ENCODE results near the gene SVEP1. TPM values are rescaled to one million over a fixed set of nuclear protein-coding genes. Genes with fewer than 3 reads are reported as not detected.

Gene SVEP1
- total and polyA plus RNA-seq, 3 experiments from 2014 or later, result not detected

GRCh38 chr9:110606179-110606790 is 26.7 kb upstream of the SVEP1 start:
- ChIA-PET CTCF (no interaction called here), POLR2A (no interaction called here)
- H3K9me3 ChIP-seq (ENCODE audit: low read length), result no peaks in the 10 kb centered on the region
- no peak overlapping the region for H3K4me3 ChIP-seq (ENCODE audit: low read length)
- DNase-seq, result no peak
- Mint-ChIP-seq H3K36me3 (no peaks in the 10 kb centered on the region), H3K27ac (no peak overlapping the region), H3K9me3 (peaks cover 0 to 13% (median 5%) of the 10 kb centered on the region in 5 donors), H3K4me3 (no peak overlapping the region), H3K27me3 (peaks cover 0 to 1% of the 10 kb centered on the region in 2 donors), H3K4me1 (no peaks in the 10 kb centered on the region)
- H3K4me1 ChIP-seq (ENCODE audit: insufficient read depth, low read length), result no peaks in the 10 kb centered on the region
- H3K36me3 ChIP-seq (ENCODE audit: insufficient read depth, low read length), result no peaks in the 10 kb centered on the region
- H3K27me3 ChIP-seq (ENCODE audit: insufficient read depth, low read length, poor library complexity, severe bottlenecking), result no peaks in the 10 kb centered on the region
- H3K27ac ChIP-seq (ENCODE audit: low read depth, low read length), result no peak overlapping the region

DNA sequence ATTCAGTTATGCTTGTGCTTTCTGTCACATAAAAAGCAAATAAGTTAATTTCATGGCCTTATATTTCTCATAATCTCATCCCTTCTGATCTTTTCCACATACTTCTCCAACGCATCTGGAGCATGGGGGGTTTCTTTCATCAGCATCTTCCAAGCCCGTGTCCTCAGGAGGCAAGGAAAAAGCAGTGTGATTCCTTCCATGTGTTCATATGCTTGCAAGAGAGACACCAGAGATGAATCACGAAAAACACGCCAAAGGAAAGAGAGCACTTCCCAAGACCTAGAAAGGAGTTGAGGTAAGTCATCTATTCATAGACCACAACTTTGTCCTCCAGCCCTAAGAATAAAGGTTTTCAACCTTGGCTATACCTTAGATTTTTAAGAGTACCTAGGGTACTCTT is 26.0 kb upstream of the SVEP1 start:
- Mint-ChIP-seq H3K36me3 (no peaks in the 10 kb centered on the region), H3K27ac (no peak overlapping the region), H3K9me3 (peaks cover 0 to 13% (median 5%) of the 10 kb centered on the region in 5 donors), H3K4me1 (no peaks in the 10 kb centered on the region), H3K4me3 (no peak overlapping the region), H3K27me3 (peaks cover 0 to 1% of the 10 kb centered on the region in 2 donors)
- H3K27ac ChIP-seq (ENCODE audit: low read depth, low read length), result no peak overlapping the region
- H3K4me1 ChIP-seq (ENCODE audit: insufficient read depth, low read length), result no peaks in the 10 kb centered on the region
- DNase-seq, result no peak
- no peaks in the 10 kb centered on the region for H3K9me3 ChIP-seq (ENCODE audit: low read length)
- POLR2A ChIA-PET, result no interaction called here
- no peaks in the 10 kb centered on the region for H3K36me3 ChIP-seq (ENCODE audit: insufficient read depth, low read length)
- no peak overlapping the region for H3K4me3 ChIP-seq (ENCODE audit: low read length)
- no peaks in the 10 kb centered on the region for H3K27me3 ChIP-seq (ENCODE audit: insufficient read depth, low read length, poor library complexity, severe bottlenecking)
- CTCF ChIA-PET, result no interaction called here

DNA sequence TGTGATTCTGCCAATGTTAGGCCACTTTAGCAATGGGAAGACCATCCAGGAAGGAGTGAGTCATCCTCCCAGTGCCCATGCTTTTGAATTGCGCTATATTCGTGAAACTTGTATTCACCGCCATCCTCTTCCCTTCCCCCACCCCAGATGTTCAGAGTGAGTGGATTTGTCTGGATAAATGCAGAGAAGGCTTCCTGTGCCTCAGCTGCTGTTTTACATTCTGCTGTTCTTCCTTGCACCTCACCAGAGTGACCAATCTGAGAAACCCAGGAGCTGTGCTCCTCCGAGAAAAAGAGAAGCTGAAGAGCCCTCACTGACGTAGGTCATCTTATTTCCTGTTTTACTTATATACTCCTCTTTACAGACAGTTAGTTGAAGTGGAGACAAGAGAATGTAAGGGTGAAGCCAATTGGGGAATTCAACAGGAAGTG is 24.6 kb upstream of the SVEP1 start:
- peaks cover 0 to 13% (median 5%) of the 10 kb centered on the region in 5 donors for H3K9me3 Mint-ChIP-seq
- no peak overlapping the region for H3K27ac ChIP-seq (ENCODE audit: low read depth, low read length)
- no peaks in the 10 kb centered on the region for H3K4me1 ChIP-seq (ENCODE audit: insufficient read depth, low read length)
- H3K27ac Mint-ChIP-seq, result no peak overlapping the region
- H3K36me3 Mint-ChIP-seq, result no peaks in the 10 kb centered on the region
- no peaks in the 10 kb centered on the region for H3K27me3 ChIP-seq (ENCODE audit: insufficient read depth, low read length, poor library complexity, severe bottlenecking)
- no peak overlapping the region for H3K4me3 ChIP-seq (ENCODE audit: low read length)
- no peaks in the 10 kb centered on the region for H3K36me3 ChIP-seq (ENCODE audit: insufficient read depth, low read length)
- H3K4me1 Mint-ChIP-seq, result no peaks in the 10 kb centered on the region
- H3K9me3 ChIP-seq (ENCODE audit: low read length), result no peaks in the 10 kb centered on the region
- no peak overlapping the region for H3K4me3 Mint-ChIP-seq
- H3K27me3 Mint-ChIP-seq, result peaks cover 0 to 1% of the 10 kb centered on the region in 2 donors
- no peak for DNase-seq
- ChIA-PET CTCF (no interaction called here), POLR2A (no interaction called here)

DNA sequence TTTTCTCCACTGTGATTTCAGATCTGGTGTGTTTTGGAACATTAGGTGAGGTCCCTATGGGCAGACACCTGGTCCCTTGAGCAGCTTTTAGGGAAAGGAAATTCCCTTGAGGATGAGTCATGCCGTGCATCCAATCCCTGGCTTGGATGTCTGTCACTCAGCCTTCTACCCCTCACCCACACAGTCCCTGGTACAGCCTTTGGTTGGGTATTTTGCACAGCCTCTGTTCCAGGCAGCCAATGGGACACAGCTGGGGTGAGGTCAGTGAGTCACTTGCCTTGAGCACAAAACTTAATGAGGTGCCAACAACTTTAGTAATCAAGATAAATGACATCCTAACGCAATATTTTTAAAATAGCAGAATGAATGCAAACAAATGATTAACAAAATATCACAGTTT is 22.7 kb upstream of the SVEP1 start:
- CTCF ChIA-PET, result no interaction called here
- DNase-seq, result no peak
- H3K27ac ChIP-seq (ENCODE audit: low read depth, low read length), result no peak overlapping the region
- H3K36me3 ChIP-seq (ENCODE audit: insufficient read depth, low read length), result no peaks in the 10 kb centered on the region
- H3K4me3 ChIP-seq (ENCODE audit: low read length), result no peak overlapping the region
- no peak overlapping the region for H3K27ac Mint-ChIP-seq
- peaks cover 0 to 13% (median 7%) of the 10 kb centered on the region in 5 donors for H3K9me3 Mint-ChIP-seq
- no peaks in the 10 kb centered on the region for H3K9me3 ChIP-seq (ENCODE audit: low read length)
- H3K4me3 Mint-ChIP-seq, result no peak overlapping the region
- no peaks in the 10 kb centered on the region for H3K36me3 Mint-ChIP-seq
- POLR2A ChIA-PET, result no interaction called here
- no peaks in the 10 kb centered on the region for H3K27me3 Mint-ChIP-seq
- no peaks in the 10 kb centered on the region for H3K4me1 ChIP-seq (ENCODE audit: insufficient read depth, low read length)
- no peaks in the 10 kb centered on the region for H3K4me1 Mint-ChIP-seq
- H3K27me3 ChIP-seq (ENCODE audit: insufficient read depth, low read length, poor library complexity, severe bottlenecking), result no peaks in the 10 kb centered on the region

- Mint-ChIP-seq H3K27ac (no peak overlapping the region), H3K36me3 (no peaks in the 10 kb centered on the region), H3K4me1 (no peaks in the 10 kb centered on the region), H3K4me3 (no peak overlapping the region), H3K27me3 (no peaks in the 10 kb centered on the region), H3K9me3 (peaks cover 3 to 13% (median 5%) of the 10 kb centered on the region in 5 donors)
- ChIA-PET POLR2A (no interaction called here), CTCF (no interaction called here)
- no peak overlapping the region for H3K4me3 ChIP-seq (ENCODE audit: low read length)
- H3K4me1 ChIP-seq (ENCODE audit: insufficient read depth, low read length), result no peaks in the 10 kb centered on the region
- DNase-seq, result no peak
- H3K9me3 ChIP-seq (ENCODE audit: low read length), result no peaks in the 10 kb centered on the region
- no peak overlapping the region for H3K27ac ChIP-seq (ENCODE audit: low read depth, low read length)
- H3K27me3 ChIP-seq (ENCODE audit: insufficient read depth, low read length, poor library complexity, severe bottlenecking), result no peaks in the 10 kb centered on the region
- H3K36me3 ChIP-seq (ENCODE audit: insufficient read depth, low read length), result no peaks in the 10 kb centered on the region
These were observed 21.6 kb upstream of the SVEP1 start for GRCh38 chr9:110601098-110601497.

GRCh38 chr9:110599468-110599867 is 19.9 kb upstream of the SVEP1 start:
- H3K4me1 Mint-ChIP-seq, result no peaks in the 10 kb centered on the region
- DNase-seq, result no peak
- peaks cover 4 to 11% (median 6%) of the 10 kb centered on the region in 5 donors for H3K9me3 Mint-ChIP-seq
- POLR2A ChIA-PET, result no interaction called here
- Histone ChIP-seq H3K4me1 (ENCODE audit: insufficient read depth, low read length) (no peaks in the 10 kb centered on the region), H3K36me3 (ENCODE audit: insufficient read depth, low read length) (no peaks in the 10 kb centered on the region), H3K27ac (ENCODE audit: low read depth, low read length) (no peak overlapping the region), H3K4me3 (ENCODE audit: low read length) (no peak overlapping the region), H3K27me3 (ENCODE audit: insufficient read depth, low read length, poor library complexity, severe bottlenecking) (no peaks in the 10 kb centered on the region), H3K9me3 (ENCODE audit: low read length) (no peaks in the 10 kb centered on the region)
- no peak overlapping the region for H3K27ac Mint-ChIP-seq
- H3K36me3 Mint-ChIP-seq, result no peaks in the 10 kb centered on the region
- H3K27me3 Mint-ChIP-seq, result no peaks in the 10 kb centered on the region
- no peak overlapping the region for H3K4me3 Mint-ChIP-seq
- CTCF ChIA-PET, result no interaction called here

- no peaks in the 10 kb centered on the region for H3K9me3 ChIP-seq (ENCODE audit: low read length)
- DNase-seq, result no peak
- ChIA-PET CTCF (no interaction called here), POLR2A (no interaction called here)
- Mint-ChIP-seq H3K27ac (no peak overlapping the region), H3K9me3 (peaks cover 3 to 18% (median 16%) of the 10 kb centered on the region in 5 donors), H3K4me3 (no peak overlapping the region), H3K36me3 (no peaks in the 10 kb centered on the region), H3K4me1 (no peaks in the 10 kb centered on the region), H3K27me3 (peaks cover 0 to under 1% of the 10 kb centered on the region in 2 donors)
- no peaks in the 10 kb centered on the region for H3K4me1 ChIP-seq (ENCODE audit: insufficient read depth, low read length)
- no peaks in the 10 kb centered on the region for H3K36me3 ChIP-seq (ENCODE audit: insufficient read depth, low read length)
- no peak overlapping the region for H3K27ac ChIP-seq (ENCODE audit: low read depth, low read length)
- H3K4me3 ChIP-seq (ENCODE audit: low read length), result no peak overlapping the region
- no peaks in the 10 kb centered on the region for H3K27me3 ChIP-seq (ENCODE audit: insufficient read depth, low read length, poor library complexity, severe bottlenecking)
These were observed 12.7 kb upstream of the SVEP1 start for GRCh38 chr9:110592044-110592830.

DNA sequence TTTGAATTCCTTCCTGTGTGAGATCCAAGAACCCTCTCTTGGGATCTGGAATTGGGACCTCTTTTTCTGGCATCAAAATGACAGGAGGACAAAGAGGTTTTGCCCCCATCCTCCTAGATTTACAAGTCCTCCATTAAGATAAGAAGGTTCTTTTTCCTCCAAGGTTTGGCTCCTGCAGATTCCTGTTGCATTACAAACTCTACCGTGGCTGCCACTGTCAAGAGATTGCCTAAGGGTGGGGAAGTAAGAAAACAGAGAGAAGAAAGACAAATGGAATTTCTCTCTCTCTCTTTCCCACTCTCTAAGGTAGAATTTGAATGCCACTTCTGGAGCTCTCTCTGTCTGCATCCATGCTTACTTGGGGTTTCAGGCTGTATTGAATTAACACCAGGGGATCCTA is 12.0 kb upstream of the SVEP1 start:
- ChIA-PET POLR2A (no interaction called here), CTCF (no interaction called here)
- Mint-ChIP-seq H3K27me3 (peaks cover 0 to 2% of the 10 kb centered on the region in 2 donors), H3K27ac (no peak overlapping the region), H3K4me1 (no peaks in the 10 kb centered on the region), H3K36me3 (no peaks in the 10 kb centered on the region), H3K9me3 (peaks cover 3 to 21% (median 16%) of the 10 kb centered on the region in 5 donors), H3K4me3 (no peak overlapping the region)
- no peak for DNase-seq
- no peaks in the 10 kb centered on the region for H3K9me3 ChIP-seq (ENCODE audit: low read length)
- no peaks in the 10 kb centered on the region for H3K27me3 ChIP-seq (ENCODE audit: insufficient read depth, low read length, poor library complexity, severe bottlenecking)
- H3K4me3 ChIP-seq (ENCODE audit: low read length), result no peak overlapping the region
- no peaks in the 10 kb centered on the region for H3K36me3 ChIP-seq (ENCODE audit: insufficient read depth, low read length)
- H3K4me1 ChIP-seq (ENCODE audit: insufficient read depth, low read length), result no peaks in the 10 kb centered on the region
- no peak overlapping the region for H3K27ac ChIP-seq (ENCODE audit: low read depth, low read length)
